GM12865 (cell line): ENCODE results near the gene F12.

Experiments
- DNase-seq: peaks from one replicate; pipeline ENCODE4 v3.0.0; 2010; ENCODE audit warnings: low read depth
- H3K4me3 ChIP-seq: 2 replicates; pipeline ENCODE4 v1.5.1; 2011; ENCODE audit warnings: mild to moderate bottlenecking, low read depth, low read length, control low read depth
- CTCF ChIP-seq: IDR thresholded peaks from 2 replicates; pipeline ENCODE4 v1.5.1; 2011; ENCODE audit warnings: low read length, control low read depth, low read depth, inconsistent platforms; ENCODE audit not compliant: insufficient read depth; ENCODE audit errors: missing control alignments

F12 gene

GRCh38 chr5:177403102-177403791 lies 6.1 kb downstream of the F12 start:
- no peak for TF ChIP-seq CTCF
- H3K4me3 ChIP-seq: peak overlapping the region; percentile 87
- DNase-seq: peak; percentile 55

GRCh38 chr5:177402271-177403043 lies 6.9 kb downstream of the F12 start:
- peak; percentile 74 for DNase-seq
- peak; percentile 40 for TF ChIP-seq CTCF
- H3K4me3 ChIP-seq: peak overlapping the region; percentile 87

GRCh38 chr5:177399997-177400868 lies 9.1 kb downstream of the F12 start, which contains the start of gene PFN3:
Gene PFN3 (minus strand): TSS chr5:177400661. CDS start chr5:177400576, 85 bp downstream.
- H3K4me3 ChIP-seq: no peak within 1 kb of the TSS
- DNase-seq: no peak
- no peak for TF ChIP-seq CTCF

- H3K4me3 ChIP-seq: no peak overlapping the region
- no peak for TF ChIP-seq CTCF
- DNase-seq: no peak
Observed at GRCh38 chr5:177397875-177398390, 11.4 kb downstream of the F12 start.

GRCh38 chr5:177396807-177397206 lies 12.6 kb downstream of the F12 start:
- no peak for DNase-seq
- no peak overlapping the region for H3K4me3 ChIP-seq
- no peak for TF ChIP-seq CTCF

- no peak overlapping the region for H3K4me3 ChIP-seq
- no peak for DNase-seq
- TF ChIP-seq CTCF: no peak
Observed at GRCh38 chr5:177396078-177396477, 13.3 kb downstream of the F12 start.
